ENCODE data around the gene LSMEM2. TPM values are rescaled to one million over a fixed set of nuclear protein-coding genes. Genes with fewer than 3 reads are reported as not detected.

Gene LSMEM2
- total RNA-seq, 2 donors from 2014 or later, result 0.26 TPM; not detected in 1

- DNase-seq, result no peak
- no peaks in the 10 kb centered on the region for H3K27me3 Mint-ChIP-seq (ENCODE audit: low read depth)
- H3K4me1 Mint-ChIP-seq (ENCODE audit: low read depth), result peaks cover 19% of the 10 kb centered on the region
- peak in 1 of 2 donors; percentile 32 for ATAC-seq (replicated peaks in 1 of 2)
- H3K4me3 Mint-ChIP-seq, result no peak overlapping the region
- H3K27ac Mint-ChIP-seq, result no peak overlapping the region
- peaks cover 0 to 5% of the 10 kb centered on the region in 2 donors for H3K36me3 Mint-ChIP-seq (ENCODE audit: insufficient read depth in 2 of 2)
- H3K9me3 Mint-ChIP-seq, result no peaks in the 10 kb centered on the region
Measured at GRCh38 chr3:50286322-50287227, 7.7 kb downstream of the LSMEM2 start.

- H3K4me3 Mint-ChIP-seq, result no peak overlapping the region
- H3K27ac Mint-ChIP-seq, result no peak overlapping the region
- H3K9me3 Mint-ChIP-seq, result no peaks in the 10 kb centered on the region
- ATAC-seq (replicated peaks in 1 of 2), result no peak
- no peaks in the 10 kb centered on the region for H3K27me3 Mint-ChIP-seq (ENCODE audit: low read depth)
- peaks cover 0 to 5% of the 10 kb centered on the region in 2 donors for H3K36me3 Mint-ChIP-seq (ENCODE audit: insufficient read depth in 2 of 2)
- peaks cover 21% of the 10 kb centered on the region for H3K4me1 Mint-ChIP-seq (ENCODE audit: low read depth)
- no peak for DNase-seq
Measured at GRCh38 chr3:50287262-50287661, 8.4 kb downstream of the LSMEM2 start.

- no peak overlapping the region for H3K4me3 Mint-ChIP-seq
- no peak for DNase-seq
- H3K9me3 Mint-ChIP-seq, result no peaks in the 10 kb centered on the region
- H3K27ac Mint-ChIP-seq, result no peak overlapping the region
- H3K27me3 Mint-ChIP-seq (ENCODE audit: low read depth), result no peaks in the 10 kb centered on the region
- peaks cover 32% of the 10 kb centered on the region for H3K4me1 Mint-ChIP-seq (ENCODE audit: low read depth)
- H3K36me3 Mint-ChIP-seq (ENCODE audit: insufficient read depth in 2 of 2), result peaks cover 0 to 5% of the 10 kb centered on the region in 2 donors
- no peak for ATAC-seq (replicated peaks in 1 of 2)
Measured at GRCh38 chr3:50288387-50289007, 9.6 kb downstream of the LSMEM2 start.

GRCh38 chr3:50289130-50289529 is 10.2 kb downstream of the LSMEM2 start:
- H3K27ac Mint-ChIP-seq, result no peak overlapping the region
- no peaks in the 10 kb centered on the region for H3K27me3 Mint-ChIP-seq (ENCODE audit: low read depth)
- H3K4me1 Mint-ChIP-seq (ENCODE audit: low read depth), result peaks cover 32% of the 10 kb centered on the region
- H3K9me3 Mint-ChIP-seq, result no peaks in the 10 kb centered on the region
- H3K4me3 Mint-ChIP-seq, result no peak overlapping the region
- DNase-seq, result no peak
- peaks cover 0 to 5% of the 10 kb centered on the region in 2 donors for H3K36me3 Mint-ChIP-seq (ENCODE audit: insufficient read depth in 2 of 2)
- ATAC-seq (replicated peaks in 1 of 2), result no peak

- Mint-ChIP-seq H3K4me3 (peak overlapping the region; percentile 83 to 93), H3K27me3 (ENCODE audit: low read depth) (no peaks in the 10 kb centered on the region), H3K27ac (no peak overlapping the region), H3K9me3 (no peaks in the 10 kb centered on the region), H3K4me1 (ENCODE audit: low read depth) (peaks cover 32% of the 10 kb centered on the region), H3K36me3 (ENCODE audit: insufficient read depth in 2 of 2) (peaks cover 0 to 5% of the 10 kb centered on the region in 2 donors)
- DNase-seq (no peak), ATAC-seq (replicated peaks in 1 of 2) (no peak)
Measured at GRCh38 chr3:50290161-50290641, 11.3 kb downstream of the LSMEM2 start.

- Mint-ChIP-seq H3K27me3 (ENCODE audit: low read depth) (no peaks in the 10 kb centered on the region), H3K4me3 (peak within 1 kb of the TSS; percentile 83 to 93), H3K9me3 (no peaks in the 10 kb centered on the region), H3K4me1 (ENCODE audit: low read depth) (peaks cover 32% of the 10 kb centered on the region), H3K36me3 (ENCODE audit: insufficient read depth in 2 of 2) (peaks cover 0 to 4% of the 10 kb centered on the region in 2 donors), H3K27ac (peak within 1 kb of the TSS; percentile 91)
- ATAC-seq (replicated peaks in 1 of 2) (peak; percentile 99), DNase-seq (peak; percentile 95 to 96)
Measured at GRCh38 chr3:50292159-50293078, 13.5 kb downstream of the LSMEM2 start, which contains the start of gene IFRD2. TSS of gene IFRD2 (minus strand) at chr3:50292429. CDS start at chr3:50292274, 155 bp downstream.

- no peaks in the 10 kb centered on the region for H3K27me3 Mint-ChIP-seq (ENCODE audit: low read depth)
- H3K36me3 Mint-ChIP-seq (ENCODE audit: insufficient read depth in 2 of 2), result peaks cover 0 to 4% of the 10 kb centered on the region in 2 donors
- H3K4me3 Mint-ChIP-seq, result peak overlapping the region; percentile 83 to 93
- peaks cover 36% of the 10 kb centered on the region for H3K4me1 Mint-ChIP-seq (ENCODE audit: low read depth)
- ATAC-seq (replicated peaks in 1 of 2) (no peak), DNase-seq (no peak)
- H3K27ac Mint-ChIP-seq, result peak overlapping the region; percentile 91
- no peaks in the 10 kb centered on the region for H3K9me3 Mint-ChIP-seq
Measured at GRCh38 chr3:50293079-50293801, 14.4 kb downstream of the LSMEM2 start.

- Mint-ChIP-seq H3K9me3 (no peaks in the 10 kb centered on the region), H3K27me3 (ENCODE audit: low read depth) (no peaks in the 10 kb centered on the region), H3K4me1 (ENCODE audit: low read depth) (peaks cover 38% of the 10 kb centered on the region), H3K27ac (no peak overlapping the region), H3K36me3 (ENCODE audit: insufficient read depth in 2 of 2) (peaks cover 0 to 4% of the 10 kb centered on the region in 2 donors), H3K4me3 (no peak overlapping the region)
- ATAC-seq (replicated peaks in 1 of 2), result no peak
- no peak for DNase-seq
Measured at GRCh38 chr3:50294089-50294488, 15.2 kb downstream of the LSMEM2 start.

GRCh38 chr3:50294492-50295403 is 15.9 kb downstream of the LSMEM2 start:
- Mint-ChIP-seq H3K4me3 (no peak overlapping the region), H3K36me3 (ENCODE audit: insufficient read depth in 2 of 2) (peaks cover 0 to 4% of the 10 kb centered on the region in 2 donors), H3K27ac (no peak overlapping the region), H3K9me3 (no peaks in the 10 kb centered on the region), H3K27me3 (ENCODE audit: low read depth) (no peaks in the 10 kb centered on the region), H3K4me1 (ENCODE audit: low read depth) (peaks cover 35% of the 10 kb centered on the region)
- DNase-seq (no peak), ATAC-seq (replicated peaks in 1 of 2) (no peak)

GRCh38 chr3:50295553-50296431 is 16.9 kb downstream of the LSMEM2 start:
- Mint-ChIP-seq H3K9me3 (no peaks in the 10 kb centered on the region), H3K4me1 (ENCODE audit: low read depth) (peaks cover 40% of the 10 kb centered on the region), H3K27me3 (ENCODE audit: low read depth) (no peaks in the 10 kb centered on the region), H3K4me3 (no peak overlapping the region), H3K27ac (no peak overlapping the region), H3K36me3 (ENCODE audit: insufficient read depth in 2 of 2) (peaks cover 0 to 3% of the 10 kb centered on the region in 2 donors)
- ATAC-seq (replicated peaks in 1 of 2) (no peak), DNase-seq (no peak)
